ENCODE results near the gene TEX2.
A peak's percentile ranks its signal among the peaks of the same experiment; 100 is the strongest.

TEX2 gene

GRCh38 chr17:64157669-64158180 is 105.3 kb downstream of the TEX2 start:
- DNase-seq: no peak

- DNase-seq: no peak
Measured at GRCh38 chr17:64156670-64157069, 106.4 kb downstream of the TEX2 start.

- DNase-seq: no peak
Measured at GRCh38 chr17:64155751-64156544, 107.1 kb downstream of the TEX2 start.

GRCh38 chr17:64155129-64155528 is 107.9 kb downstream of the TEX2 start:
- no peak for DNase-seq

GRCh38 chr17:64154717-64155116 is 108.3 kb downstream of the TEX2 start:
- no peak for DNase-seq

DNA sequence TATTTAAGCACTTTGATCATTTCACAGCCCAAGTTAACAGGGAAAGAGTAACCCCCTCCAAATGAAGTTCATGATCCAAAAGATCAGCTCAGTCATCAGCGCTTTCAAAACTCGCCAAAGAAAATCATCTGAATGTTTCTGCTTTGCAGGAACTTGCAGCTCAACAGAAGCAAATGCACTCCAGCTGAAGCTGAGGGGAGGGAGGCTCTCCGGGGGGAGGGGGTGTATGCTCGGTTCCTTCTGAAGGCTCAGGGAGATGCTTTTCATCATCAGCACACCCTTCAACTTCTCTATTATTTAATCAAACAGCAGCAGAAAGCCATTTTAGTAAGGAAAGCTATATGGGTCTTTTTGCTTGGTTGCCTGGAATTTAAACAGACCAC is 108.8 kb downstream of the TEX2 start:
- no peak for DNase-seq

GRCh38 chr17:64153565-64154312 is 109.3 kb downstream of the TEX2 start:
- no peak for DNase-seq

GRCh38 chr17:64152428-64153125 is 110.5 kb downstream of the TEX2 start:
- DNase-seq: no peak

- DNase-seq: no peak
Measured at GRCh38 chr17:64151016-64151368, 112.1 kb downstream of the TEX2 start.

- no peak for DNase-seq
Measured at GRCh38 chr17:64150237-64151015, 112.6 kb downstream of the TEX2 start.

DNA sequence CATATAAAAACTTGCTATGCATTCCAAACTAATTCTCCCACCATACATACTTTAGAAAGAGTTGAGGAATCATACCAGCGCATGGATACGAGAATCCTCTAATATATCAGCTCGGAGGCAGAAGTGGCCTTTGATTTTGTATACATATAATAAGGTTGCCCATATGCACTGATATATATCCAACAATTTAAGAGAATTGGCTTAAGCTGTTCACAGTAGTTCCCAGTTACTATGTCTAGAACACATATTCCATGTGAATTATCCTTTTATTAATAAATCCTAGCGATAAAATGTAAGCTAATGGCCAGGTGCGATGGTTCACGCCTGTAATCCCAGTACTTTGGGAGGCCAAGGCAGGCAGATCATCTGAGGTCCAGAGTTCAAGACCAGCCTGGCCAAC is 113.9 kb downstream of the TEX2 start:
- no peak for DNase-seq

DNA sequence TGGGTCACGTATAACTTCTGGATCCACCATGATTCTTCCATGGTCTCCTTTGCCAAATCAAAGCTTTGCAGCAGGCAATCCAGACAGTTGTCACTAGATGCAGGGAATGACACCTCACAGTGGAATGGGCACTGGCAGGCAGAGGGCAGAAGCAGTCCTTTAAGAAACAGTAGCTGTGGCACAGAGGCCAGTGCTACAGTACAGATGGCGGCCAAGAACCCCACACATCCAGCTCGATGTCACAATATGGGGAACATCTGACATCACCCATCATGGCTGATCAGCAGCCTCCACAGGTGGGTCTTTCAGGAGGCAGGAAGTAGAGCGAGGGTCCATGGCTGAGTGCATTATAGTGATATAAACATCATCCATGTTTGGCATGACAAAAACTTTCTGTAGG is 114.4 kb downstream of the TEX2 start:
- DNase-seq: no peak

DNA sequence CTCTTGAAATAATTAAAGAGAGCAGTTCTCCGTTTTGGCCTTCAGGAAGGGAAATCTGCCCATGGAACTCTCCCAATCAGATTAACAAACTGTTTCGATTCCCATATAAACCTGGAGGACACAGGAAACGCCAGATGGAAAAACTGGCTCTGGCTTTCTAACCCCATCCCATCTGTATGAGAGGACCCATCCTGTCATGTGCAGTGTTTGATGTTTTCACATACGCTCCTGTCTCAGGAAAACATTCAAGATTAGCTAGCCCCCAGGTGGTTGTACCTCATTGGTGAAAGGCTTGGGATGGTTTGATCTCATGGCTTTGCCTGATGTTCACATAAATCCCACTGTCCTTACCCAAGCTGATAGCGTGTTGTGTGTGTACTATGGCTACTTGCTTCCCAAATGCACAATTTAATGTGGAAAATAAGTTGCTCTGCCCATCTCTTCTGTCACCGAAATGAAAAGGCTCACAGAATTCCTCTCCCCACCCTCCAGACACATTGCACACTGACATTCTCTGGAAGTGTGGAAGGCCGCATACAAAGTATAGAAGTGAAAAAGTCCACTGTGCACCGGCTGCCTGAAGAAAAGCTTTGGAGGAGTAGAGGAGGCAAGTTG is 114.9 kb downstream of the TEX2 start:
- no peak for DNase-seq

GRCh38 chr17:64147110-64148016 is 115.7 kb downstream of the TEX2 start:
- no peak for DNase-seq

DNA sequence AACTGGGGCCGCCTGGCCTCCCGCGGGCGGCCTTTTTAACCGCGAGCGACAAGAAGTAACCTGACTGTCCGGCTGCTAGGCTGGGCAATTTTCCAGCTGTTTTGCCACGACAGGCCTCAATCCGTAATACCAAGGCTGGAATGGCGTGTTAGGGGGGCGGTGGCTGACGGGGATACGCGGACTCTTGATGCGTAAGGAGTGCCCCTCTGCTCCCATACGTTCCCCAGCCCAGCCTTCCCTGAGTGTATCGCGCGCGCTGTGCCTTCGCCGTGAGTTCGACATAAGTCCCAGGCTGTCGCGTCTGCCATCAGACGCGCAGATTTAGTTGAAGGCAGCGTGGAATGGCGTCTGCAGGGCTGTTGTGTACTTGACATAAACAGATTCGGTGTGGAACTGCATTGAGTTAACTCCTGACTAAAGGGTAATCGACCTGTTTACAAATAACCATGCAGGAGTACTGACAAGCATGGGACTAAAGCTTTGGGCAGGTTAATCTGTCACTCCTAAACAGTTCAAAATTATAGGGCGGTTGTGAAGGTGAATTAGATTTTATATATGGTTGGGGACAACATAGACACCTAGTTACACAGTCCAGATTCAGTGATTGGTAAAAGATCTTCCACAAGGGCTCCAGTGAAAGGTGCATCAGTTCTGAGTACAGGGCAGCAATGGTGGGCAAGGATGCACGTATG is 116.5 kb downstream of the TEX2 start:
- peak; percentile 81 for DNase-seq

DNA sequence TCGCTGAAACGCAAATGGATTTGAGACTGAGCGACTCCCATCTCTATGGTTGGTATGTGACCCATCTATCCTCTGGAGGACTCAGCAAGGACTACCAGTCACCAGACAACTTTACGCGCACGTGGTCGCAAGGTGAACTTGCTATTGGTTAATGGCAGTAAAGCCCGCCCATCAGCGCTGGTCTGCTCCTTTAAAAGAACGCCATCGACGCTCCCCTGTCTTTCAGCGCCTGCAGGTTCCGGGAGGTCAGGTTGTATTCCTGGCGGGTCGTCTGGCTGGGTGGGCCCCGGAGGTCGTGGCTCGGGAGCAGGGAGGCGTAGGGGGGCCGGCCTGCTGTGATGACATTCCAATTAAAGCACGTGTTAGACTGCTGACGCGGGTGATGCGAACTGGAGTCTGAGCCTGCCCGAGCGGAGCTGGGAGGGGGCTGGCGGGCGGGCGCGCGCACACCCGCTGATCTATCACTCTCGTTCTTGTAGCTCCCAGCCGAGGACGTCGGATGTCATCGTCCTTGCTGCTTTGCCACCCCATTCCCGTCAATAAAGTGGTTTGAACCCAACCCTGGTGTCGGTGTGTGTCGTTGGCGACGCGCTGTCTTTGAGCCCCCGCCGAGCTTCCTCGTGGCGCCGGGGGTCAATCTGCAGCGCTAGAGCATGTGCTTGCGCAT is 117.2 kb downstream of the TEX2 start:
- DNase-seq: peak; percentile 98

GRCh38 chr17:64145375-64145750 is 117.7 kb downstream of the TEX2 start:
- DNase-seq: no peak

DNA sequence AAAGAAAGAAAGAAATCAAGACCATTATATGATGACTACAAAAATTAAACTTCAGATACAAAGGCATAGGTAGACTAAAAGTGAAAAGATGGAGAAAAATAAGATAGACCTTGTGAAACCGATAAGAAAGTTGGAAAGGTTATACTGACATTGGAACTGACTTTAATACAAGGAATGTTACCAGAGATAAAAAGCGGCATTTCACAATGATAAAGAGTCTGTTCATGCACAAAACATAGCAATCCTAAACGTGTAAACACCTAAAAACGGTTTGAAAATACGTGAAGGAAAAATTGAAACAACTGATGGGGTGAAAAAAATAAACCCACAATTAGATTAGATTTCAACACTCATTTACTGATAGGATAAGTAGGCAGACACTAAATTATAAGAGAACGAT is 123.5 kb downstream of the TEX2 start:
- no peak for DNase-seq

DNA sequence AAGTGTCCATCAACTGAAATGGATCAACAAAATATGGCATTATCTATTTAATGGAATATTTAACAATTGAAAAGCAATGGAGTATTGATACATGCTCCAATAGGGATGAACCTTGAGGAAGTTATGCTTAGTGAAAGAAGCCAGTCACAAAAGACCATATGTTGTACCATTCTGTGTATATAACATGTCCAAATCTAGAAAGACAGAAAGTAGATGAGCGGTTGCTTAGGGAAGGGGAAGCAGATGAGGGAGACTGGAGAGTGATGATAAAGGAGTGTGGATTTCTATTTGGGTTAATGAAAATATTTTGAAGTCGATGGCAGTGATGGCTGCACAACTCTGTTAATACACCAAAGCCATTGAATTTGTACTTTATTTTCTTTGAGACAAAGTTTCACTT is 124.6 kb downstream of the TEX2 start:
- DNase-seq: no peak

GRCh38 chr17:64135000-64135399 is 128.1 kb downstream of the TEX2 start:
- DNase-seq: no peak

Measured in activated effector memory CD4-positive, alpha-beta T cell treated with anti-CD3 and anti-CD28 coated beads, Interleukin-2, amount 50 U/mL, for 16 hours (primary cell).